SIG-M5 (cell line): Measurements from ENCODE around the gene TWIST2.

ENCODE experiments used
- DNase-seq: peaks from one replicate; lab custom pipeline; 2025; lab: John Stamatoyannopoulos, UW

Gene TWIST2

DNA sequence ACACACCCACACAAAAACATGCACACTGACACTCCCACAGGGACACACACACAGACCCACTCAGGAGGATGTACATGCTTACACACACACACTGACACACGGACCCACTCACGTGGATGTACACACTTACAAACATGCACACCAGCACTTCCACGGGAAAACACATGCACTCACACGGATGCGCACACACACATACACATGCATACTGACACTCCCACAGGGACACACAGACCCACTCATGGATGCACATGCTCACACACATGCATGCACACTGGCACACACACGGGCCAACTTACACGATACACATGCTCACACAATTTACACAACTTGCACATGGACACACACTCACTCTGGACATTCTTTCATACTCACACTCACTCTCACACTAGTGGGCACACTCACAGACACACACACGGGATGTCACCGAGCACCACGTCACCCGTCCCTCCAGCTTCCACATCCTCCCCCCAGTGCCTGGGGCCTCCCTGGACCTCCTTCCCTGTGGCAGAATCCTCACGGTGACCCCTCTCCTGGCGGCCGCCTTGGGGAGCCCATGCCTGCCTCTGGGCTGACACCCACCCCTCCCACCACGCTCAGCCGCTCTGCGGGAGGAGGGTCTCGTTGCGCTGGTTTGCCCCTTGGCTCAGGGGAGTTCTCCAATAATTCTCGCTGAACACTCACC, 58.5 kb downstream of the TWIST2 start:
- no peak for DNase-seq

GRCh38 chr2:238906936-238907716, 59.2 kb downstream of the TWIST2 start:
- no peak for DNase-seq

DNA sequence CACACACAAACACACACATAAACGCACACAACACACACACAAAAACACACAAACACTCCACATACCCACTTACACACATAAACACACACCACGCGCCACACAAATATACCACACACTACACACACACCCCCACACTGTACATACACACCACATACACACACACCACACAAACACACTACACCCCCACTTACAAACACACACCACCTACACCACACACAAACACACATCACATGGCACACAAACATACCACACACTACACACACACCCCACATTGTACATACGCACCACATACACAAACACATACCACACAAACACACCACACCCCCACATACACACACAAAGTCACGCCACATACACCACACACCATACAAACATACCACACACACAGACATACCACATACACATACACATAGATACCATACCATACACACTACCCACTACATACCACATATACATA, 59.9 kb downstream of the TWIST2 start:
- DNase-seq, result no peak

DNA sequence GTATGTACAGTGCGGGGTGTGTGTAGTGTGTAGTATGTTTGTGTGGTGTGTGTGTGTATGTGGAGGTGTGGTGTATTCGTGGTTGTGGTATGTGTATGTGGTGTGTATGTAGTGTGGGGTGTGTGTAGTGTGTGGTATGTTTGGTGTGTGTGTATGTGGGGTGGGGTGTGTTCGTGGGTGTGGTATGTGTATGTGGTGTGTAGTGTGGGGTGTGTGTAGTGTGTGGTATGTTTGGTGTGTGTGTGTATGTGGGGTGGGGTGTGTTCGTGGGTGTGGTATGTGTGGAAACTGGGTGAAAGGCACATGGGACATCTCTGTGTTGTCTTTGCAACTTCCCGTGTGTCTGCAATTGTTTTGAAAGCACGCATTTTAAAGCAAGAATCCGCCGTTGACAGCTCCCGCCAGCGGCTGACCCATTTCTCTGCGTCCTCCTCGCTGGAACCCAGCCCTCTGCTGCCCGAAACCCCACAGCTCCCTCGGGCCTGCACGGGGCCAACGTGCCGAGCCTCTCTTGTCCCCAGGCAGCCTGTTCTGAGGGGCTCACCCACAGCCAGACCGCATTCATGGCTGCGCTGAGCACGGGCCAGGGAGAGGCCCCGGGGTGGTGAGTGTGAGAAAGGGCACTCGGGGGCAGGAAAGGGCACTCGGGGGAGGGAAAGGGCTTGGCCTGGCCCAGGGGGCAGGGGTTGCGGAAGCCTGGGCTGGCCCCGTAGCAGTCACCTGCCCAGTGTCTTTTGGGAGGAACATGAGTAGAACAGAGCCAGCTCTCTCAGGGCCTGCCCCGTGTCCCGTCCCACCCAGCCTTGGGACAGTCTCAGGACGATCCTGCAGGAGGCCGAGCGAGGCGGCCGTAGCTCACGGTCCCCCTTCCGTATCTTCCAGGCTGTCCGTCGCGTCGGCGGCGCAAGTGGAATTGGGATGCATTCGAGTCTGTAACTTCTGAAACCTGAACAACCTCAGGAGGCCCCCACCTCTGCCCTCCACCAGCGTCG, 61.4 kb downstream of the TWIST2 start:
- no peak for DNase-seq

DNA sequence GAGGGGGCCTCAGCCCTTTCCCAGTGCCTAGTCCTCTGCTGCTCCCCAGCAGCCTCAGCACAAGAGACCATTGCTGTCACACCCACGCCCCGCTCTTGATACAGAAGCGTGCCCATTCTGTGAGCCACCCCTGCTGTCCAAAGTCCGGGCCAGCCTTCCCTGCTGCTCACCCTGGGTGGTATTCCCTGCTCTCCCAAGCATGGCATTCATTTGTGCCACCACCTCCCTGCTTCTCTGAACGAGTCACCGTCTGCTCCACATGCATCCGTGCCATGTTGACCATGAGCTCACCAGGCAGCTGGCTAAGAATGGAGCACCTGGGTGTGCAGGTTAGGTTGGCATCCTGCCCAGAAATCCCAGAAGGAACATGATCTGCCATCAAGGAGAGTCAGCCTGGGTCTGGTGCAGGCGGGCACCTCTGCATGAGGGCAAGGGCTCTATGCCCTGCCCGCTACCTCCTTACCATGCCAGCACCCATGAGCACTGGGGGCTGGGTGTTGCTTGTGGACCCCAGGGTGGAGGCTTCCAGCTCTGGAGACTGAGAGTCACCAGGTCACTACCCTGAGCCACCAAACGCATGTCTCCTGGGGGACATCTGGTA, 63.0 kb downstream of the TWIST2 start:
- DNase-seq, result no peak

DNA sequence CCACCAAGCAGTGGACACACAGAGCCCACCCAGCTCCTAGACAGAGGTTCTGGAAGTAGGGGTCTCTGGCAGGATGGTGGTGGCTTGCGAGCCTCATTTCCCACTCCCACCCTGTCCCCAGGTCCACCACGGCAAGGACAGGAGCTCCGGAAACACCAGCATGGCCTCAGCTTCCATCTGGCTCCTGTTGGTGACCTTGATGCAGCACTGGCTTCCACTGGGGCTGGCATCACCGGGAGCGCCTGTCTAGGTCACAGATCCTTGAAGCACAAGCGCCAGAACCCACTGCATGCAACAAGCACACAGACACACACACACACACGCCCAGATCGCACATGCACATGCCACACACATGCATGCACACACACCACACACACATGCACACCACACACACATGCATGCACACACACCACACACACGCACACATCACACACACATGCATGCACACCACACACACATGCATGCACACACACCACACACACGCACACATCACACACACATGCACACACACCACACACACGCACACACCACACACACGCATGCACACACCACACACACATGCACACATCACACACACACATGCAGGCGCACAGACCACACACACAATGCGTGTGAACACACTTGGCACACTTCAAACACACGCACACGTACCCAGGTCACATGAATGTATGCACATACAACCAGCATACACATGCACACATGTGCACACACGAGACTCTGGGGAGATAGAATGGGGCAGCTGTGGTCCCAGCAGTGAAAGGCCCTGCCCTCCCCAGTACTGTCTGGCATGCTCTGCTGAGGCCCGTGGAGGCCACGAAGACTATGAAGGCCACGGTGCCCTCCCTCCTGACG, 63.7 kb downstream of the TWIST2 start:
- no peak for DNase-seq

GRCh38 chr2:238912228-238912915, 64.5 kb downstream of the TWIST2 start:
- DNase-seq, result no peak

GRCh38 chr2:238912916-238913875, 65.3 kb downstream of the TWIST2 start:
- DNase-seq, result no peak

DNA sequence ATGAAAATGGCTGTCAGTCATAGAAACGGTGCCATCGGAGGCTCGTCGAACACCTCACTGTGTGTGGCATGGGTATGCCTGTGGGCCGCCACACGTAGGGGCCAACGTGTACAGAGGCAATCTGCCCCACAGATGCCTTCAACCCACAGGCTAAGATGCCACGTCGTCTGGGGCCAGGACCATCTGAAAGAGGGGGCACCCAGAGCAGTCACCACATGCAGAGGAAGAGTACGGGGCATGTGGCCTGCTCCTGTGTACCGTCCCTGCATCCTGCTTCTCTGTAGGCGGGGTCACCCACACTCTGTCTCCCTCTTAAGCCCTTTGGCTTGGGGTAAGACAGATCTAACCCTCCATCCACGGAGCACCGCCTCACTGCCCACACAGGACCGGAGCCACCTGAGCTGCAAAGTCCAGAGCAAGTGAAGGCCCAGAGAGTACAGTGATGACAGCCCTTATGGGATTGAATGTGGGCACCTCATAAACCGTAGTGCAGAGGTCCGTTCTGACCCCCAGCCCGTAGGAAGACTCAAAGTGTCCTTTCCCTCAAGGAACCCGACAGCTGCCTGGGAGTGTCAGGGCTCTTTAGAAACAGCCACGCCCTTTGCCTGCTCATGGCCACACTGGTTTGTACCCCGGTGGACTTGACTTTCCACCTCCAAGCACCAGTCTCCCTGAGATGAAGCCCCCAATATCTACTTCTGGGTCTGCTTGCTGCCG, 66.2 kb downstream of the TWIST2 start:
- DNase-seq, result no peak

GRCh38 chr2:238914648-238915015, 66.7 kb downstream of the TWIST2 start:
- no peak for DNase-seq

GRCh38 chr2:238915196-238915595, 67.3 kb downstream of the TWIST2 start:
- DNase-seq, result no peak

- DNase-seq, result no peak
Measured at GRCh38 chr2:238915596-238915995, 67.7 kb downstream of the TWIST2 start.

DNA sequence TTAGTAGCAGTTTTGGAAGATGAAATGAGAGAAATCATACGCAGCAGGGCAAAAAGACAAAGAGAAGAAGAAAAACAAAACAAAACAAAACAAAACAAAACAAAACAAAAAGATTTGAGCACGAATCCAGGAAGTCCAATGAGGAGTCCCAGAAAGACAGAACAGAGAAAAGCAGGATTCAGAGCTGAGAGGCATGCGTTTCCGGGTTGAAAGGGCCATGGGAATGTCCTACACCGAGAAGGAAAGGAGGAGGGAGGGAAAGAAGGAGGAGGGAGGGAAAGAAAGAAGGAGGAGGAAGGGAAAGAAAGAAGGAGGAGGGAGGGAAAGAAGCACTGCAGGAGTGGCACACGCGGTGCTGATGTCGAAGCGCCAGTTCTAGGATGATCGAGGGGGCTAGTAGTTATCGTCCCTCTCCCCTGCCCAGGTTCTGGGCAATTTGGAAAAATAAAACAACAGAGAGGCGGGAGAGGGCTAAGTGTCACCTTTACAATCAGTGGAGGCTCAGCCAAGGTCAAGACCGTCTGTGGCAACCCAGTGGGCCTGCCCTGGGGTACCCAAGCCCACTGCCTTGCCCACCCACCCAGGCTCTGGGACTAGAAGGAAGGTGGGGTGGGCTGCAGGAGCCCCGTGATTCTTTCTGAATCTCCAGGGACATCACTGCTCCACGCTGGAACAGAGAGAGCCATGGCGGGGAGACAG, 68.4 kb downstream of the TWIST2 start:
- no peak for DNase-seq

- no peak for DNase-seq
Measured at GRCh38 chr2:238916875-238917590, 69.1 kb downstream of the TWIST2 start.

- no peak for DNase-seq
Measured at GRCh38 chr2:238919307-238919706, 71.4 kb downstream of the TWIST2 start.

DNA sequence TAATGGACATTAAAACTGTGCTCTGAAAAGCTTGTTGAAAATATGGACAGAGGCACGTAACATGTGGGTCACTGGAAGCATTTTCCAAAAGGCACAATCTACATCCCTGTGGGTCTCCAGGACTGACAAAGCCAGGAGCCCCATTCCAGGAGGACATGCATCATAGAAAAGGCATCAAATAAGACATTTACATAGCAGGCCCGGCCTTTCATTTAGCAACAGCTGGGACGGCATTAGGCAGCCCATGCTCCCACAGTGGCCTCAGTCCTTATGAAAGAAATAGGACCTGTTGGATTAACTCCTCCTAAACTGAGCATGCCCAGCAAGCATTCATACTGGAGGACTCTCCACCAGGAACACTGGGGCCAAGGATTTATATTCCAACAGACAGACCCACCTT, 72.2 kb downstream of the TWIST2 start:
- no peak for DNase-seq

DNA sequence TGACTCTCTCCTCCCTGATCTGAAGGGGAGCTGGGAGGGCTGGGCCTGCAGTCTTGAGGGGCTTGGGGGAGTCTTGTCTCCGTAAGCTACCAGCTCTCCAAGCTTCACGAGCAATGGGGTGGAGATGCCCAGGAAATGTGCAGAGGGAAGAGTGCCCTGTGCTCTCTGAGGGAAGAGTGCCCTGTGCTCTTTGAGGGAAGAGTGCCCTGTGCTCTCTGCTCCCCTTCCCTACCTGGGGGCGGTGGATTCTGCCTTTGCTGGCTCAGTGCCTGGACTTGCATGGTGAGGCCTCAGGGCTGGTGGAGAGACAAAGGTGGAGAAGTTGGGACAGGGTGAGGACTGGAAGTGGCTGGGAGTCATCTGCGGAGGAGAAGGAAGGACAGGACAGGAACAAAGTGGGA, 72.7 kb downstream of the TWIST2 start:
- DNase-seq, result no peak
